Fibroblast of lung (primary cell): ENCODE results near the gene OAS3. TPM values are rescaled to one million over a fixed set of nuclear protein-coding genes. Genes with fewer than 3 reads are reported as not detected.

Experiments
- DNase-seq, 2 donors: peaks; one replicate each; pipeline versions ENCODE4 v3.0.0 to v3.0.0-alpha.2; 2010; ENCODE audit warnings: low read depth in 2 of 2
- H2AFZ ChIP-seq: 2 replicates; pipeline ENCODE4 v1.5.1; 2012; ENCODE audit warnings: low read length, control low read depth, inconsistent platforms
- H3K27ac ChIP-seq: 2 replicates; pipeline ENCODE4 v1.5.1; 2011; ENCODE audit warnings: low read length, control low read depth; ENCODE audit not compliant: insufficient read depth
- H3K27me3 ChIP-seq: 2 replicates; pipeline ENCODE4 v1.5.1; 2011; ENCODE audit warnings: mild to moderate bottlenecking, low read length; ENCODE audit not compliant: control insufficient read depth, insufficient read depth
- H3K36me3 ChIP-seq: 2 replicates; pipeline ENCODE4 v1.5.1; 2011; ENCODE audit warnings: low read length; ENCODE audit not compliant: control insufficient read depth, insufficient read depth
- H3K4me1 ChIP-seq: 2 replicates; pipeline ENCODE4 v1.5.1; 2011; ENCODE audit warnings: low read length; ENCODE audit not compliant: control insufficient read depth, insufficient read depth; ENCODE audit errors: extremely low read depth
- H3K4me2 ChIP-seq: 2 replicates; pipeline ENCODE4 v1.5.1; 2011; ENCODE audit warnings: low read length, control low read depth; ENCODE audit not compliant: insufficient read depth; ENCODE audit errors: extremely low read depth
- H3K4me3 ChIP-seq, 4 experiments: fragments of 200-600 bp in 1 of 4; sonication (generic) in 1 of 4; replicated peaks in 1 of 4; 2 replicates each; pipeline ENCODE4 v1.5.1; 2011 to 2016; ENCODE audit warnings: low read length in 4 of 4, low read depth in 3 of 4, mild to moderate bottlenecking in 3 of 4, control low read depth in 2 of 4, inconsistent platforms in 1 of 4, mixed read lengths in 1 of 4; ENCODE audit not compliant: insufficient read depth in 1 of 4; ENCODE audit errors: control extremely low read depth in 1 of 4
- H3K79me2 ChIP-seq: 2 replicates; pipeline ENCODE4 v1.5.1; 2012; ENCODE audit warnings: mild to moderate bottlenecking, low read length, inconsistent platforms; ENCODE audit not compliant: control insufficient read depth, insufficient read depth
- H3K9ac ChIP-seq: 2 replicates; pipeline ENCODE4 v1.5.1; 2011; ENCODE audit warnings: mild to moderate bottlenecking, low read length, control low read depth; ENCODE audit not compliant: insufficient read depth
- H3K9me3 ChIP-seq: 2 replicates; pipeline ENCODE4 v1.5.1; 2012; ENCODE audit warnings: low read depth, low read length; ENCODE audit not compliant: control insufficient read depth, insufficient read depth
- H4K20me1 ChIP-seq: 2 replicates; pipeline ENCODE4 v1.5.1; 2011; ENCODE audit warnings: low read length; ENCODE audit not compliant: control insufficient read depth, insufficient read depth; ENCODE audit errors: extremely low read depth
- EZH2 ChIP-seq: IDR thresholded peaks from 2 replicates; pipeline ENCODE4 v1.5.1; 2012; ENCODE audit warnings: low read length, control low read depth, mild to moderate bottlenecking; ENCODE audit errors: missing control alignments
- polyA plus RNA-seq, 2 donors: library from polyadenylated mRNA; depleted of rRNA in 1 of 2; stranded (reverse) in 1 of 2; unstranded in 1 of 2; fragments of >200 nt; gene quantifications; 2 replicates each; pipeline ENCODE4 v1.2.1, GENCODE V29; 2011 to 2012; ENCODE audit warnings: missing spikeins in 1 of 2
- total RNA-seq: library from RNA; depleted of rRNA; stranded (reverse); fragments of >200 nt; gene quantifications from 2 replicates; pipeline ENCODE4 v1.2.1, GENCODE V29; 2014
- TF ChIP-seq, protein P1 (sequence below), 2 donors: IDR thresholded peaks in 1 of 2; conservative IDR thresholded peaks in 1 of 2; 1 replicate in 1 of 2; 2 replicates in 1 of 2; pipeline ENCODE4 v1.5.1; 2011 to 2012; ENCODE audit warnings: low read length in 2 of 2, control low read depth in 1 of 2, inconsistent platforms in 1 of 2, low read depth in 1 of 2, mild to moderate bottlenecking in 1 of 2

Gene OAS3
- total and polyA plus RNA-seq, 2 donors (not counting 1 experiment from before 2014, with no cell fraction given) = 3.5 to 7.0 TPM

DNA sequence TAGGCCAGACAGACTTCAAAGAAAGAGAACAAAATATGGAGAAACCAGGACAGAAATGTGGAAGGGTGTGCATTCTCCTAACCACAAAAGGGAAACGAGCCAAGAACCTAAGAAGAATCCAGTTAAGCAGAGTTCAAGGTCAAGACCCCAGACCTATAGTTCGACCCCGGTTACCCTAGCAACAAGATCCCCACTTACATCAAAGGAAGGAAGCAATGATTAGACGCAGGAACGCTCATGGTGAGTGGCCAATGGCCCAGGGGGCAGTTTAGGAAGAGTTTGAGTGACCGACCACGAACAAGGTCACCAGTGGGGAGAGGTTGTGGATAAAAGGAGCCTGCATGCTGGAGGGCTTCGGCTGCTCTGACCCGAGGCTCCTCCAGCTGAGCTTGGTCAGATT, 76.3 kb downstream of the OAS3 start:
- no peaks in the 10 kb centered on the region for H4K20me1 ChIP-seq
- no peak overlapping the region for H2AFZ ChIP-seq
- H3K9me3 ChIP-seq = no peaks in the 10 kb centered on the region
- H3K4me3 ChIP-seq = no peak overlapping the region
- TF ChIP-seq EZH2 = no peak
- TF ChIP-seq, protein P1, sequence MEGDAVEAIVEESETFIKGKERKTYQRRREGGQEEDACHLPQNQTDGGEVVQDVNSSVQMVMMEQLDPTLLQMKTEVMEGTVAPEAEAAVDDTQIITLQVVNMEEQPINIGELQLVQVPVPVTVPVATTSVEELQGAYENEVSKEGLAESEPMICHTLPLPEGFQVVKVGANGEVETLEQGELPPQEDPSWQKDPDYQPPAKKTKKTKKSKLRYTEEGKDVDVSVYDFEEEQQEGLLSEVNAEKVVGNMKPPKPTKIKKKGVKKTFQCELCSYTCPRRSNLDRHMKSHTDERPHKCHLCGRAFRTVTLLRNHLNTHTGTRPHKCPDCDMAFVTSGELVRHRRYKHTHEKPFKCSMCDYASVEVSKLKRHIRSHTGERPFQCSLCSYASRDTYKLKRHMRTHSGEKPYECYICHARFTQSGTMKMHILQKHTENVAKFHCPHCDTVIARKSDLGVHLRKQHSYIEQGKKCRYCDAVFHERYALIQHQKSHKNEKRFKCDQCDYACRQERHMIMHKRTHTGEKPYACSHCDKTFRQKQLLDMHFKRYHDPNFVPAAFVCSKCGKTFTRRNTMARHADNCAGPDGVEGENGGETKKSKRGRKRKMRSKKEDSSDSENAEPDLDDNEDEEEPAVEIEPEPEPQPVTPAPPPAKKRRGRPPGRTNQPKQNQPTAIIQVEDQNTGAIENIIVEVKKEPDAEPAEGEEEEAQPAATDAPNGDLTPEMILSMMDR (conservative IDR thresholded peaks at IDR 0.05 in 1 of 2, IDR thresholded peaks at IDR 0.05 in 1 of 2; ENCODE audit: low read depth in 1 of 2, low read length in 2 of 2) = no peak
- H3K79me2 ChIP-seq = no peaks in the 10 kb centered on the region
- H3K9ac ChIP-seq = no peak overlapping the region
- H3K27me3 ChIP-seq = no peaks in the 10 kb centered on the region
- no peak overlapping the region for H3K4me2 ChIP-seq
- no peaks in the 10 kb centered on the region for H3K4me1 ChIP-seq
- no peaks in the 10 kb centered on the region for H3K36me3 ChIP-seq
- H3K27ac ChIP-seq = no peak overlapping the region
- no peak for DNase-seq

DNA sequence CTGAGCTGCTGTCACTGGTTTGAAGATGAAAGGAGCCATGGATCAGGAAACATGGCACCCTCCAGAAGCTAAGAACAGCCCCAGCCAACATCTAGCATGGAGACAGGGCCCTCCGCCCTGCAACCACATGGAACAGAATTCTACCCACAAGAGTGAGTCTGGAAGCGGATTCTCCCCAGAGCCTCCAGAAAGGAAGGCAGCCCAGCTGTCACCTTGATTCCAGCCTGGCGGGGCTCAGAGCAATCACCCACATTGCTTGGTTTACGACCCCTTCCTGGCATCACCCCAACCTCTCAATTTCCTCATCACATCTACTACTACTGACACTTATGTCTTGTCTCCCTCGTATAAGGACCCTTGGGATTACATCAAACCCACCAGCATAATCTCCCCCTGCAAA, 78.5 kb downstream of the OAS3 start:
- H3K4me3 ChIP-seq = no peak overlapping the region
- H3K27ac ChIP-seq = no peak overlapping the region
- TF ChIP-seq EZH2 = no peak
- TF ChIP-seq, protein P1 (conservative IDR thresholded peaks at IDR 0.05 in 1 of 2, IDR thresholded peaks at IDR 0.05 in 1 of 2; ENCODE audit: low read depth in 1 of 2, low read length in 2 of 2) = no peak
- no peaks in the 10 kb centered on the region for H3K4me1 ChIP-seq
- no peaks in the 10 kb centered on the region for H4K20me1 ChIP-seq
- no peak overlapping the region for H3K9ac ChIP-seq
- no peak overlapping the region for H2AFZ ChIP-seq
- no peaks in the 10 kb centered on the region for H3K27me3 ChIP-seq
- no peak for DNase-seq
- no peaks in the 10 kb centered on the region for H3K9me3 ChIP-seq
- H3K4me2 ChIP-seq = no peak overlapping the region
- H3K36me3 ChIP-seq = no peaks in the 10 kb centered on the region
- no peaks in the 10 kb centered on the region for H3K79me2 ChIP-seq

DNA sequence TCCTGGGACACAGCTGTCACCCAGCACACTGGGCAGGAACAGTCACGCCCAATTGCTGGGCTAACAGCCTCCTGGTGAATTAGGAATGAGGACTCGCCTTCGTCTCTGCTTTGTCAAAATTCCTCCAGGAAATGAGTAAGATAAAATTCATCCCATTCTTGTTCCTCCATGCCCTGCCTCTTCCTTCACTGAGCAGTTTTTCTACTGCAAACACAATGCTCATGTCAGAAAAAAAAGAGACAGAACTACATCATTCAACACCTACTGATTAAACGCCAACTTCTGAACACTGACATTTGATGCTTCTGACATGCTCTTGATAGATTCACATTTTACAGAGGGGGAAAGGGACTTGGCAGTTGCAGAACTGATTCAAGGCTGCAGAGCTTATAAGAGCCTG, 80.8 kb downstream of the OAS3 start:
- H2AFZ ChIP-seq = no peak overlapping the region
- DNase-seq = peak in 1 of 2 donors; percentile 28
- TF ChIP-seq EZH2 = no peak
- TF ChIP-seq, protein P1 (conservative IDR thresholded peaks at IDR 0.05 in 1 of 2, IDR thresholded peaks at IDR 0.05 in 1 of 2; ENCODE audit: low read depth in 1 of 2, low read length in 2 of 2) = no peak
- H3K9ac ChIP-seq = no peak overlapping the region
- no peak overlapping the region for H3K4me2 ChIP-seq
- no peaks in the 10 kb centered on the region for H3K79me2 ChIP-seq
- H3K36me3 ChIP-seq = no peaks in the 10 kb centered on the region
- H3K27me3 ChIP-seq = no peaks in the 10 kb centered on the region
- H3K4me3 ChIP-seq = no peak overlapping the region
- H3K9me3 ChIP-seq = no peaks in the 10 kb centered on the region
- H3K27ac ChIP-seq = no peak overlapping the region
- H3K4me1 ChIP-seq = no peaks in the 10 kb centered on the region
- no peaks in the 10 kb centered on the region for H4K20me1 ChIP-seq
